GM18519 (cell line): ENCODE data around the gene NAALADL1.

ENCODE experiments used
- ATAC-seq: cut with Tn5 transposase; IDR thresholded peaks from one replicate; pipeline ENCODE4 v1.9.1; 2021; ENCODE audit warnings: mild to moderate bottlenecking, moderate library complexity; ENCODE audit not compliant: unreplicated experiment, low FRiP score

Gene NAALADL1

DNA sequence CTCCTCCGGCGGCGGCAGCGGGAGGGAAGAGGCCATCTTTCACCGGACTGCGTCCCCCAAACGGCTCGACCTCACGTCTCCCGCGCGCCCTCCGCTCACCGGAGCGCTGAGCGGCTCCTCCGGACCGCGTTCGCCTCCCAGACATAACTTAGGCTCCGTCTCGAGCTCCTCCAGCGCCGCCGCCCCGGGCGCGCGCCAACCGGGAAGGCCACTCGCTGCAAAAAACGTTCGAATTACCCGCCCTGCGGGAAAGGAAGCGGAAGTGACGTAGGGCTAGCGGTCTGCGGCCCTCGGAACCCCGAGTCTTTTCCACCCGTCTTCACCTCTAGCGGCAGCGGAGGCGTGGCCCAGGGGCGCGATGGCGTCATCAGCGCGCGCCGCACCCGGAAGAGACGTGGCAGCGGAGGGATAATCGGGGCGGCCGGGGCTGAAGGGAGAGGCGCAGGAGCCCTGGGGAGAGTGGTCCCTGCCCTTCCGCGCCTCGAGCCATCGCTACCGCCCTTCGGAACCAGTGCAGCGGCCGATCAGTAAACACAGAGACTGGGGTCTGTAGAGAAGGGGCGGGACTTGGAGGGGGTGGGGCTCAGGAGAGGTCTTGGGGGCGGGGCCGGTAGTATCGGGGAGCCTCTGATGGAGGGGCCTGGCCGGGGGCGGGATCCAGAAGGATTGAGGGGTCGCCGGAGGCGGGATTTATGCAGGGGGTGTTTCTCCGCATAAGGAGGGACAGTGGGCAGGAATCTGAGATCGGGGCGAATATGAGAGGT lies 25.7 kb upstream of the NAALADL1 start, which contains the start of the genes CDCA5 and ZFPL1:
Gene CDCA5, minus strand, starts transcription at position 207 of the 764 bp plus-strand sequence. Its CDS starts 62 bp downstream, at position 145.
Gene ZFPL1, plus strand, starts transcription at position 389 of the 764 bp plus-strand sequence. CDS start 477 bp downstream, outside the sequence.
- peak; percentile 71 for ATAC-seq

- no peak for ATAC-seq
Observed at GRCh38 chr11:65083134-65083833, 24.9 kb upstream of the NAALADL1 start.

DNA sequence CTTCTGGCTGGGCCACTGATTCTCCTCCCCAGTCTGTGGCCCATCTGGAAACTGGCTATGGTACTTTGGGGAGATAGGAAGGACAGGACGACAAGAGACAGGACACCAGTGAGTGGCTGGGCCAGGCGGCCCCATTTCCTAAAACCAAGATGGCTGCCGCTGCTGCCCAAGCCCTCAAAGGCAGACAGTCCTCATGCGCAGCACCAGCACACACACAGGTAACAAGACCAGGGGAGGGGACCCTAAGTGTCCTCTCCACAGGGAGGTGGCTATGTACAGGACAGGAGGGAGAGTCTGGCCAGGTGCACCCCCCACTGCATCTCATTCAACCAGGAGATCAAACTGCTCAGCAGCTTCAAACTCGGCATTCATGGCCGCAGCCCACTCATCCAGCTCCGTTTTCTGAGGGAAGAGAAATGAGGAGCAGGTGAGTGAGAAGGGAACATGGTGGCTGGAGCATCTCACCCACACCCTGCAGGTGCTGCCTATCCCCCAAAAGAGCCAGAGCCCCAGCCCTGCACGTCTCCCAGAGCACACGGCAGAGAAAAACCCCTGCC lies 20.5 kb upstream of the NAALADL1 start:
- no peak for ATAC-seq

DNA sequence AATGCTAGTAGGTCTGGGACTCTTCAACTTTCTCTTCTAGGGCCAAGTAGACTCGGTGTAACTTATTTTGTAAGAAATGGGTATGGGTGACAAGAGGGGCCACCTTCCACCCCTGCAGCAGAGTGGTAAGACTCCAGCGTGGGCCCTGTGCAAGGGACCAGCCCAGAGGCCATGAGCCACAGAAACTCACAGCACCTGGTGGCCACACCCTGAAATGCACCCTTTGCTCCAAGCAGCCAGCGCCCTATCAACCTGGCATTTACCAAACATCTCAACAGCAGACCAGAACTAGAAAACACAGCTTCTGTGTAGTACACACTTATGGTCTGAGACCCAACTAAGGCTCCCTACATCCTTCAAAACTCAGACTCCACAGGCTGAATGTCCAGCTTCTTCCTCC lies 19.8 kb upstream of the NAALADL1 start:
- no peak for ATAC-seq

GRCh38 chr11:65077451-65077850 lies 19.1 kb upstream of the NAALADL1 start:
- ATAC-seq, result no peak

GRCh38 chr11:65072631-65072966 lies 14.2 kb upstream of the NAALADL1 start:
- no peak for ATAC-seq

DNA sequence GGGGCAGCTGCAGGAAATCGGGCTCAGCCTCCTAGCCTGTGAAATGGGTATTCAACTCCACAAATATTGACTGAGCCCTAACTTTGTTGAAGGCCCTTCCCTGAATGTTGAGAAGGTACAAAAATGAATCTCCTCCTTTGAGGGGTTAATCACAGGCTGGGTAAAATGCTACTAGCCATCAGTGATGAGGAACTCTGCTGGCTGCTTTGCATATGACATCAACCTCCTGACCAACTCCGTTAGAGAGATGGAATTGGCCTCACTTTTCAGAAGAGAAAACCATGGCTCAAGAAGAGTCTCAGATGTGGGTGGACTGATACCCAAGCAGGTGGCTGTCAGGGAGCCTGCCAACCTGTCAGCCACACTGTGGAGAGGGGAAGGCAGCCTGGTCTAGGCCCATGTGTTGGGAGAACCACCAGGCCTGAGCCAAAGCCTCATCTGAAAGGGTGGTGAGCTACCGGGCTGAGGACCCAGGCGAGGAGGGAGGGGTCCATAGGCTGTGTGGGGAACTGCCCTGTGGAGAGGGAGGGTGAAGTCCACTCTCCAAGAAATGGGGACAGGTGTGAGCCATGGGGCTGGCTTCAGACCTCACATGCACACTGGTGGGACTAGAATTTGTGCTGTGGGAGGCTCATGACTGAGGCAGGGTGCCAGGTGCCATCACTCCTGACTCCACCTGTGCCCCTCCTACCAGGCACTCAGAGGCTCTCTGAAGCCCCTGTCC lies 13.7 kb upstream of the NAALADL1 start:
- ATAC-seq, result no peak

DNA sequence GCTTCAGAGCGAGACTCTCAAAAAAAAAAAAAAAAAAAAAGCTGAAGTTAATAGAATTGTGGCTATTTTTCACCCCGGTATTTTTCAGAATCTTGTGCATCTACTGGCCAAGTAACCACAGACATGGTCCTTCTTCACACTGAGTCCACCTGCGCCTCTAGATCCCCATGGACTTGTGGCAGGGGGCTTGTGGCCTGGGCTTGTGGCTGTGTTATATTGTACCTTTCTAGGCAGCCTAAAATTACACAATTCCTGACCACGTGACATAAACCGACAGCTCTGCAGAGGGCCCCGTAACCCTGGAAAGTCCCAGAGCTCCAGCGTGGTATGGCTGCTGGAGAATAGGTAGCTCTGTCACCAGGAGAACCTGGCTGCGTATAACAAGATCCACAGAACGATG lies 10.9 kb upstream of the NAALADL1 start:
- ATAC-seq, result no peak

GRCh38 chr11:65067446-65067845 lies 9.1 kb upstream of the NAALADL1 start:
- ATAC-seq, result no peak

DNA sequence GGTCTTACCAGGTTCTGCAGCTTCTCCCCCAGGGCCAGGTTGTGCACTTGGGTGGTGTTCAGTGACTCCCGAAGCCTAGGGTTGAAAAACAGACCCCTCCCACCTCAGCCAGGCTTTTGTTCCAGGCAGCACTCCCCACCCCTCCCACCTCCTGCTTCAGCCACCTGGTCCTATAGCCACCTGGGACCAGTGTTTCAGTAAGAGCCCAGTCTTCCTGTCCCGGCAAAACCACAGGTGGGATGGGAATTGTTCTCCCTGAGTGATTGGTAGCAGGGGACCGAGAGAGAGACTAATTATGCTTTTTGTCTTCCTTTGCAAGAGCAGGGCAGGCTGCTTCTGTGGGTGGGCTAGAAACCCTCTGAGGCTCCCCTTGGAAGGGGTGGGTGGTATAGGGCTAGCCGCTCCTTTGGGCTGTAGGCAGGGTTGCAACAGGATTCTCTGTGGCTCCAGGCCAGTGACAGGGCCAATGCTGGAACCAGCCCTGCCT lies 8.5 kb upstream of the NAALADL1 start:
- no peak for ATAC-seq

DNA sequence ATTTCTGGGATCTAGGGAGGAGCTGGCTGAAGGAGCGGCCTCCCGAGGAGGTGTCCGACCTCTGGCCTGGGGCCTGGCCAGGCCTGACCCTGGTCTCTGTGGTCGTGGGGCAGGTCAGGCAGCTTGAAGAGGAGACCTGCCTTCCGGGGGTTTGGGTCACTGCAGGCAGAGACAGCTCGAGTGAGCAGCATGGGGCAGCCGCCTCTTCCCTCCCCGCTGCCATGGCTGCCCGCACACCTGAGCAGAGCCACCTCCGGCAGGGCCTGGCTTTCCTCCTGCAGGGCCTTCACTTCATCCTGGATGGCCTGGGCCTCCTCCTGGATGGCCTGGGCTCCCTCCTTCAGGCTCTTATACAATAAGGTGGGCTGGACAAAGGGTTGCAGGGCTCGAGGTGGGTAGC lies 8.0 kb upstream of the NAALADL1 start:
- no peak for ATAC-seq

- ATAC-seq, result no peak
Observed at GRCh38 chr11:65065851-65066250, 7.5 kb upstream of the NAALADL1 start.

- no peak for ATAC-seq
Observed at GRCh38 chr11:65064847-65065240, 6.5 kb upstream of the NAALADL1 start.

DNA sequence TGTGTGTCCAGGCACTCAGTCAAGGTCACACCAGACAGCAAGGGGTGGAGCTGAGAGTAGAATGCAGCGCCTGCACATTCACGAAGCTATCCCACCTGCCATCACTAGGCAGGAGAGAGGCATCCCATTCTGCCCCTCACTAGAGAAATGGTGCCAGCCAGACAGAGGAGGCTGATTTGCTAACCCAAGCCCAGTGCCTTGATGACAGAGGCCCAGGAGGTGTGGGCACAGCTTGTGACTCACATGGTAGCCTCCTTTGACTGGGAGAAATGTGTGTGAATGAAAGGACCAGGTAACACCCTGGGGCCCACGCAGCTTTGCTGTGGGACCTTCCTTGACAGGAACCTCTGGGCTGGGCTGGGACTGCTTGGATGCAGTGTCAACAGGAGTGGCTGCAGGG lies 5.2 kb upstream of the NAALADL1 start:
- no peak for ATAC-seq

DNA sequence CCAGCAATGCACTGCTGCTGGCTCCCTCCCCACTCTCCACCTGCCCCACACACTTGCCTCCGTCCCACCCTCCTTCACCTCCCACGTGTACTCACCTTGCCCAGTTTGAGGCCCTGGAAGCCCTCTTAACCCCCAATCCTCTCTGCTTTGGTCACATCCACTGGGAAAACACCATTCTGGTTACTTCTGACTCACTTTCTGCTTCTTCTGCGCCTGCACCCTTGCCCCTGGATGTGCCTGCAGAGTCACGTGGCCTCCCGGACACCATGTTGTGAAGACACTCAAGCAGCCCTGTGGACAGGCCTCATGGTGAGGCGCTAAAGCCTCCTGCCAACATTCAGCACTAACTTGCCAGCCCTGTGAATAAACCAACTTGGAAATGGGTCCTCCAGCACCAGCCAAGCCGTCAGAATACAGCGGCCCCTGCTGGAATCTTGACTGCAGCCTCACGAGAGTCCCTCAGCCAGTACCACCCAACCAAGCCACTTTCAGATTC lies 2.6 kb upstream of the NAALADL1 start:
- ATAC-seq, result no peak

- ATAC-seq, result no peak
Observed at GRCh38 chr11:65059959-65060824, 1.8 kb upstream of the NAALADL1 start.

DNA sequence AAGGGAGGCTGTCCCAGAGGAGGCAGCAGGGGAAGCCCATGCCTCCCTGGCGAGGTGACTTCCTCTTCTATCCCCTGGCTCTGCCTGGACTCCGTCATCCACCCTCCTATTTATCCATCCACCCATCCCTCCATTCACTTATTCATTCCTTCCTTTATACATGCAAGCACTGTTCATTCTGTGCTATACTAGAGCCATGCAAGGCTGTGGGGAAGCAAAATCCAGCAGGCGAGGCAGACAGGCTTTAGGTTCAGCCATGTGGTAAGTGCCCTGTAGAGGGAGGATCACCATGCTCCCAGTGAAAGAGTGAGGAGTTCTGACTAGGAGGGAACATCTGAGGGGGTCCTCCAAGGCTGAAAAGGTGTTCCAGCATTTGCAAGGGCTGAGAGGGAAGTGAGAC lies 1.2 kb upstream of the NAALADL1 start:
- ATAC-seq, result no peak

DNA sequence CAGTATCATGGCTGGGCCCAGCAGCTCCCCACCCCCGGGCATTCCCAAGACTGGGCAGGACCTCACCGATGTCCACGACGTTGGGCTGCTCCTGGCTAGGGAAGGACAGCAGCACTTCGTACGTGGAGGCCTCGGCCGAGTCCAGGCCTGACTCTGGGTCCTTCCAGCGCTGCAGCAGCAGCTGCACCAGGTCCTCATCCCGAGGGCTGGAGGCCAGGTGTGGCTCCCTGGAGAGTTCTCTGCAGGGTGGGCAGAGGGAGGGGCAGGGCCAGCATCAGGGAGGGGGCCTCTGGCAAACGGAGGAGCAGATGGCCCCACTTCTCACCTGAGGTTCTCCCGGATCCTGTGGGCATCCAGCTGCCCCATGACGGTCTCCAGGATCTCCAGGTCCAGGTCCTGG lies 341 bp downstream of the NAALADL1 start:
- ATAC-seq, result no peak

DNA sequence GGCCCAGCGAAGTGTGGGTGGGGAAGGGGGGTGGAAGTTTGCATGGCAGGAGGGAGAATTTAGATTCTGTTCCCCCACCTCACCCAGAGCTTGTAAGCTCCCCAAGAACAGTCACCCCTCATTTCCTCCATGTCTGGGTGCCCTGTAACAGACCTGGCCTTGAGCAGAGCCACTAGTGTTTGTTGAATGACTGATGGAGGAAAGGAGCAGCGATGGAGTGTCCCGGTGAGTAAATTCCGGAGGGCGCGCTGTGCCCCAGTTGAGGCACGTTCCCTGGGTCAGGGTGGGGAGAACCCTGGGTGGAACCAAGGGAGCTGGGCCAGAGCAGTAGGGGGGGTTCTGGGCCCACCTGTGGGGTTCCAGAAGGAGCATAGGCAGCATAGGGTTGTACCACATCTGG lies 827 bp downstream of the NAALADL1 start:
- no peak for ATAC-seq

DNA sequence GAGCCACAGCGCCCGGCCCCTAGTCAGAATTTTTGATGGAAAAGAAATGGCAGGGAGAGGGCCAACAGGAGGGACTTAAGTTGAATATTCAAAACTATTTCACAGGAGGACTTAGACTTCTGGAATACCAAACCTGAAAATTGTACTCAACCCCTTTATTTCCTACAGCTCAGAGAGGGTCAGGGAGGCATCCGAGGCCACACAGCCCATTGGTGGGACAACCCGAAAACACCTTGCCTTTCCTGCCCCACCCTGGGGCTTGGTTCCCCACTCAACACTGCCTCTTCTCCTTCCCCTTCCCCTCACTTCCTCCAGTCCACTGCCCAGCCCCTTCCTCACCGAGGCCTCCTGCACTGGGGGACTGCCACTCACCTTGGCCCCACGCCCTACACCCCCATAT lies 1.4 kb downstream of the NAALADL1 start:
- no peak for ATAC-seq
